ENCODE results near the gene DCTPP1. TPM values are rescaled to one million over a fixed set of nuclear protein-coding genes. Genes with fewer than 3 reads are reported as not detected.

The DCTPP1 gene
- total and polyA plus RNA-seq, 2 of the 13 experiments (the other 11 are each of a cell fraction or from before 2014, with no cell fraction given), result 54.8 to 74.4 TPM

DNA sequence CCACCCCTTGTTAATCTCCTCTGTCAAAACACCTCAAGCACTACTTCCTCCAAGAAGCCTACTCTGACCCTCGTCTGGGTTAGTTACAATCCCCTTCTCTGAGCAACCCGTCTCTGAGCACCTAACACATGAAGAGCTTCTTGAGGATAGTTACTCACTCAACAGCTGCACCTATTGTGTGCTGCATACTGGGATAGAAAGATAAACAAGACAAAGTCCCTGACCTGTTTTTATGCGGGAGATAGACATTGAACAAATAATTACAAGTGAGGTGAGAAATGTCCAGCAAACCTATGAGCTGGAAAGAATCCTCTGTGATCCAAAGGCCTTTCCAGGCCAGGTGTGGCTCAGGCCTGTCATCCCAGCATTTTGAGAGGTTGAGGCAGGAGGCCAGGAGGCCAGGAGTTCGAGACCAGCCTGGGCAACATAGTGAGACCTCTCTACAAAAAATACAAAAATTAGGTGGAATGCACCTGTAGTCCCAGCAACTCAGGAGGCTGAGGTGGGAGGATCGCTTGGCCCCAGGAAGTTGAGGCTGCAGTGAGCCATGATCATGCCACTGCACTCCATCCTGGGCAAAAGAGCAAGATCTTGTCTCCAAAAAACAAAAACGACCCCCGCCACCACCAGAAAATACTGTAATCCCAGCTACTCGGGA, 27.9 kb downstream of the DCTPP1 start (continued):
- TF ChIP-seq, protein P1, sequence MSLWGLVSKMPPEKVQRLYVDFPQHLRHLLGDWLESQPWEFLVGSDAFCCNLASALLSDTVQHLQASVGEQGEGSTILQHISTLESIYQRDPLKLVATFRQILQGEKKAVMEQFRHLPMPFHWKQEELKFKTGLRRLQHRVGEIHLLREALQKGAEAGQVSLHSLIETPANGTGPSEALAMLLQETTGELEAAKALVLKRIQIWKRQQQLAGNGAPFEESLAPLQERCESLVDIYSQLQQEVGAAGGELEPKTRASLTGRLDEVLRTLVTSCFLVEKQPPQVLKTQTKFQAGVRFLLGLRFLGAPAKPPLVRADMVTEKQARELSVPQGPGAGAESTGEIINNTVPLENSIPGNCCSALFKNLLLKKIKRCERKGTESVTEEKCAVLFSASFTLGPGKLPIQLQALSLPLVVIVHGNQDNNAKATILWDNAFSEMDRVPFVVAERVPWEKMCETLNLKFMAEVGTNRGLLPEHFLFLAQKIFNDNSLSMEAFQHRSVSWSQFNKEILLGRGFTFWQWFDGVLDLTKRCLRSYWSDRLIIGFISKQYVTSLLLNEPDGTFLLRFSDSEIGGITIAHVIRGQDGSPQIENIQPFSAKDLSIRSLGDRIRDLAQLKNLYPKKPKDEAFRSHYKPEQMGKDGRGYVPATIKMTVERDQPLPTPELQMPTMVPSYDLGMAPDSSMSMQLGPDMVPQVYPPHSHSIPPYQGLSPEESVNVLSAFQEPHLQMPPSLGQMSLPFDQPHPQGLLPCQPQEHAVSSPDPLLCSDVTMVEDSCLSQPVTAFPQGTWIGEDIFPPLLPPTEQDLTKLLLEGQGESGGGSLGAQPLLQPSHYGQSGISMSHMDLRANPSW (CRISPR knock-in tag; IDR thresholded peaks at IDR 0.05; ENCODE audit: borderline replicate concordance), result 0 out of 2 replicates have a peak, but pooled peaks have one; percentile 44
- TF ChIP-seq ZNF703 (CRISPR knock-in tag; IDR thresholded peaks at IDR 0.05; ENCODE audit: borderline replicate concordance), result 0 out of 2 replicates have a peak, but pooled peaks have one; percentile 44
- TF ChIP-seq, protein P2, sequence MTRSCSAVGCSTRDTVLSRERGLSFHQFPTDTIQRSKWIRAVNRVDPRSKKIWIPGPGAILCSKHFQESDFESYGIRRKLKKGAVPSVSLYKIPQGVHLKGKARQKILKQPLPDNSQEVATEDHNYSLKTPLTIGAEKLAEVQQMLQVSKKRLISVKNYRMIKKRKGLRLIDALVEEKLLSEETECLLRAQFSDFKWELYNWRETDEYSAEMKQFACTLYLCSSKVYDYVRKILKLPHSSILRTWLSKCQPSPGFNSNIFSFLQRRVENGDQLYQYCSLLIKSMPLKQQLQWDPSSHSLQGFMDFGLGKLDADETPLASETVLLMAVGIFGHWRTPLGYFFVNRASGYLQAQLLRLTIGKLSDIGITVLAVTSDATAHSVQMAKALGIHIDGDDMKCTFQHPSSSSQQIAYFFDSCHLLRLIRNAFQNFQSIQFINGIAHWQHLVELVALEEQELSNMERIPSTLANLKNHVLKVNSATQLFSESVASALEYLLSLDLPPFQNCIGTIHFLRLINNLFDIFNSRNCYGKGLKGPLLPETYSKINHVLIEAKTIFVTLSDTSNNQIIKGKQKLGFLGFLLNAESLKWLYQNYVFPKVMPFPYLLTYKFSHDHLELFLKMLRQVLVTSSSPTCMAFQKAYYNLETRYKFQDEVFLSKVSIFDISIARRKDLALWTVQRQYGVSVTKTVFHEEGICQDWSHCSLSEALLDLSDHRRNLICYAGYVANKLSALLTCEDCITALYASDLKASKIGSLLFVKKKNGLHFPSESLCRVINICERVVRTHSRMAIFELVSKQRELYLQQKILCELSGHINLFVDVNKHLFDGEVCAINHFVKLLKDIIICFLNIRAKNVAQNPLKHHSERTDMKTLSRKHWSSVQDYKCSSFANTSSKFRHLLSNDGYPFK (CRISPR knock-in tag; IDR thresholded peaks at IDR 0.05; ENCODE audit: borderline replicate concordance), result peak; percentile 40; the same call in 1 of the 2 replicates
- TF ChIP-seq, protein P3, sequence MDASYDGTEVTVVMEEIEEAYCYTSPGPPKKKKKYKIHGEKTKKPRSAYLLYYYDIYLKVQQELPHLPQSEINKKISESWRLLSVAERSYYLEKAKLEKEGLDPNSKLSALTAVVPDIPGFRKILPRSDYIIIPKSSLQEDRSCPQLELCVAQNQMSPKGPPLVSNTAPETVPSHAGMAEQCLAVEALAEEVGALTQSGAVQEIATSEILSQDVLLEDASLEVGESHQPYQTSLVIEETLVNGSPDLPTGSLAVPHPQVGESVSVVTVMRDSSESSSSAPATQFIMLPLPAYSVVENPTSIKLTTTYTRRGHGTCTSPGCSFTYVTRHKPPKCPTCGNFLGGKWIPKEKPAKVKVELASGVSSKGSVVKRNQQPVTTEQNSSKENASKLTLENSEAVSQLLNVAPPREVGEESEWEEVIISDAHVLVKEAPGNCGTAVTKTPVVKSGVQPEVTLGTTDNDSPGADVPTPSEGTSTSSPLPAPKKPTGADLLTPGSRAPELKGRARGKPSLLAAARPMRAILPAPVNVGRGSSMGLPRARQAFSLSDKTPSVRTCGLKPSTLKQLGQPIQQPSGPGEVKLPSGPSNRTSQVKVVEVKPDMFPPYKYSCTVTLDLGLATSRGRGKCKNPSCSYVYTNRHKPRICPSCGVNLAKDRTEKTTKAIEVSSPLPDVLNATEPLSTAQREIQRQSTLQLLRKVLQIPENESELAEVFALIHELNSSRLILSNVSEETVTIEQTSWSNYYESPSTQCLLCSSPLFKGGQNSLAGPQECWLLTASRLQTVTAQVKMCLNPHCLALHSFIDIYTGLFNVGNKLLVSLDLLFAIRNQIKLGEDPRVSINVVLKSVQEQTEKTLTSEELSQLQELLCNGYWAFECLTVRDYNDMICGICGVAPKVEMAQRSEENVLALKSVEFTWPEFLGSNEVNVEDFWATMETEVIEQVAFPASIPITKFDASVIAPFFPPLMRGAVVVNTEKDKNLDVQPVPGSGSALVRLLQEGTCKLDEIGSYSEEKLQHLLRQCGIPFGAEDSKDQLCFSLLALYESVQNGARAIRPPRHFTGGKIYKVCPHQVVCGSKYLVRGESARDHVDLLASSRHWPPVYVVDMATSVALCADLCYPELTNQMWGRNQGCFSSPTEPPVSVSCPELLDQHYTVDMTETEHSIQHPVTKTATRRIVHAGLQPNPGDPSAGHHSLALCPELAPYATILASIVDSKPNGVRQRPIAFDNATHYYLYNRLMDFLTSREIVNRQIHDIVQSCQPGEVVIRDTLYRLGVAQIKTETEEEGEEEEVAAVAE (CRISPR knock-in tag; IDR thresholded peaks at IDR 0.05; ENCODE audit: borderline replicate concordance), result peak; percentile 88
- peak; percentile 75 for TF ChIP-seq SMAD3 (CRISPR knock-in tag; IDR thresholded peaks at IDR 0.05)
- peak; percentile 44; the same call in 1 of the 2 replicates for TF ChIP-seq ZNF460 (CRISPR knock-in tag; IDR thresholded peaks at IDR 0.05; ENCODE audit: borderline replicate concordance)
- peak; percentile 71 for TF ChIP-seq MED1 (CRISPR knock-in tag; IDR thresholded peaks at IDR 0.05)
- no peak for TF ChIP-seq REXO4 (CRISPR knock-in tag; IDR thresholded peaks at IDR 0.05; ENCODE audit: borderline replicate concordance)
- no peak; the same call in 1 of the 2 replicates for TF ChIP-seq GATA4 (IDR thresholded peaks at IDR 0.05; ENCODE audit: borderline replicate concordance, low read depth)
- TF ChIP-seq NFYB (CRISPR knock-in tag; IDR thresholded peaks at IDR 0.05), result no peak
- TF ChIP-seq ZNF138 (CRISPR knock-in tag; IDR thresholded peaks at IDR 0.05; ENCODE audit: low read depth), result no peak
- TF ChIP-seq, protein P4, sequence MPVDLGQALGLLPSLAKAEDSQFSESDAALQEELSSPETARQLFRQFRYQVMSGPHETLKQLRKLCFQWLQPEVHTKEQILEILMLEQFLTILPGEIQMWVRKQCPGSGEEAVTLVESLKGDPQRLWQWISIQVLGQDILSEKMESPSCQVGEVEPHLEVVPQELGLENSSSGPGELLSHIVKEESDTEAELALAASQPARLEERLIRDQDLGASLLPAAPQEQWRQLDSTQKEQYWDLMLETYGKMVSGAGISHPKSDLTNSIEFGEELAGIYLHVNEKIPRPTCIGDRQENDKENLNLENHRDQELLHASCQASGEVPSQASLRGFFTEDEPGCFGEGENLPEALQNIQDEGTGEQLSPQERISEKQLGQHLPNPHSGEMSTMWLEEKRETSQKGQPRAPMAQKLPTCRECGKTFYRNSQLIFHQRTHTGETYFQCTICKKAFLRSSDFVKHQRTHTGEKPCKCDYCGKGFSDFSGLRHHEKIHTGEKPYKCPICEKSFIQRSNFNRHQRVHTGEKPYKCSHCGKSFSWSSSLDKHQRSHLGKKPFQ (CRISPR knock-in tag; IDR thresholded peaks at IDR 0.05; ENCODE audit: insufficient replicate concordance), result no peak
- TF ChIP-seq ZNF253 (CRISPR knock-in tag; IDR thresholded peaks at IDR 0.05; ENCODE audit: borderline replicate concordance), result no peak
- 0 out of 2 replicates have a peak, but pooled peaks have one; percentile 16 for TF ChIP-seq BHLHE40 (IDR thresholded peaks at IDR 0.05; ENCODE audit: low read length)
- peak; percentile 64 for TF ChIP-seq NR2F6 (IDR thresholded peaks at IDR 0.05)
- peak; percentile 76 for TF ChIP-seq NR2F6 (CRISPR knock-in tag; IDR thresholded peaks at IDR 0.05)
- no peak for TF ChIP-seq LCORL (IDR thresholded peaks at IDR 0.05)
- peak; percentile 82 for TF ChIP-seq LCORL (CRISPR knock-in tag; IDR thresholded peaks at IDR 0.05)

All from HepG2 (cell line).